Aorta (tissue), 5 donors: ENCODE measurements around the gene COL4A2. TPM values are rescaled to one million over a fixed set of nuclear protein-coding genes. Genes with fewer than 3 reads are reported as not detected.

ENCODE experiments used
- ATAC-seq: fragments of 200-7000 bp; cut with Tn5 transposase; one replicate; pipeline ENCODE4 v1.9.1; 2022; ENCODE audit warnings: moderate library complexity; ENCODE audit not compliant: low FRiP score
- DNase-seq, 2 donors: peaks; one replicate each; pipeline ENCODE4 v3.0.0-alpha.2; 2020
- H3K27ac ChIP-seq, 2 donors: one replicate each; pipeline ENCODE4 v1.5.1; 2013; ENCODE audit warnings: low read length in 2 of 2, mild to moderate bottlenecking in 2 of 2, moderate library complexity in 2 of 2, control low read depth in 1 of 2, inconsistent platforms in 1 of 2, low read depth in 1 of 2
- H3K27me3 ChIP-seq, 2 donors: one replicate each; pipeline ENCODE4 v1.6.1; 2013; ENCODE audit warnings: control low read depth in 1 of 2, low read length in 1 of 2, mild to moderate bottlenecking in 1 of 2, moderate library complexity in 1 of 2; ENCODE audit not compliant: insufficient read depth in 2 of 2, control insufficient read depth in 1 of 2
- H3K36me3 ChIP-seq, 2 donors: one replicate each; pipeline ENCODE4 v1.6.1; 2013; ENCODE audit warnings: control low read depth in 1 of 2, low read length in 1 of 2, mild to moderate bottlenecking in 1 of 2; ENCODE audit not compliant: insufficient read depth in 2 of 2, control insufficient read depth in 1 of 2
- H3K4me1 ChIP-seq, 2 donors: one replicate each; pipeline ENCODE4 v1.6.1; 2013; ENCODE audit warnings: low read length in 2 of 2, control low read depth in 1 of 2, mild to moderate bottlenecking in 1 of 2, moderate library complexity in 1 of 2; ENCODE audit not compliant: insufficient read depth in 2 of 2, control insufficient read depth in 1 of 2
- H3K4me3 ChIP-seq, 2 donors: one replicate each; pipeline ENCODE4 v1.5.1; 2013; ENCODE audit warnings: low read length in 2 of 2, control low read depth in 1 of 2, mild to moderate bottlenecking in 1 of 2
- H3K9me3 ChIP-seq: one replicate; pipeline ENCODE4 v1.6.1; 2013; ENCODE audit warnings: mild to moderate bottlenecking, low read length; ENCODE audit not compliant: control insufficient read depth
- WGBS, 2 donors: extraction: QIAGEN DNeasy Blood & Tissue Kit; methylation state at CpG; one replicate each; pipeline ENCODE4 v1.1.7; 2013; 5-methylcytosine and 5-hydroxymethylcytosine counted together
- intact Hi-C, 2 donors: fragments of 100-400 bp; cut with DNase I; formaldehyde crosslinking; loops; one replicate each; pipeline versions ENCODE4 v1.14.2 to v1.15.0; 2022
- polyA plus RNA-seq, 2 donors: library from polyadenylated mRNA; stranded (reverse); fragments of 200-250 nt; gene quantifications; one replicate each; pipeline ENCODE4 v1.2.3, GENCODE V29; 2013
- total RNA-seq, 2 donors: library from RNA; stranded (reverse); fragmentation: NEBNext Ultra II Directional; extraction: Animal tissue kit (Norgen Biotek cat#: 25700); gene quantifications; one replicate each; pipeline ENCODE4 v1.2.1, GENCODE V29; 2021
- donor health status: healthy with polysubstance abuse.
- donor health status: Bipolar disorder and iron deficiency.
- donor health status: DM: no; HTN: no; CAD: no.
- donor health status: DM: no; HTN: no; CAD: no.
- donor health status: DM: yes; HTN: yes; CAD: no.

The COL4A2 gene
- total and polyA plus RNA-seq, 4 donors: 117 to 1,110 (median 681) TPM

DNA sequence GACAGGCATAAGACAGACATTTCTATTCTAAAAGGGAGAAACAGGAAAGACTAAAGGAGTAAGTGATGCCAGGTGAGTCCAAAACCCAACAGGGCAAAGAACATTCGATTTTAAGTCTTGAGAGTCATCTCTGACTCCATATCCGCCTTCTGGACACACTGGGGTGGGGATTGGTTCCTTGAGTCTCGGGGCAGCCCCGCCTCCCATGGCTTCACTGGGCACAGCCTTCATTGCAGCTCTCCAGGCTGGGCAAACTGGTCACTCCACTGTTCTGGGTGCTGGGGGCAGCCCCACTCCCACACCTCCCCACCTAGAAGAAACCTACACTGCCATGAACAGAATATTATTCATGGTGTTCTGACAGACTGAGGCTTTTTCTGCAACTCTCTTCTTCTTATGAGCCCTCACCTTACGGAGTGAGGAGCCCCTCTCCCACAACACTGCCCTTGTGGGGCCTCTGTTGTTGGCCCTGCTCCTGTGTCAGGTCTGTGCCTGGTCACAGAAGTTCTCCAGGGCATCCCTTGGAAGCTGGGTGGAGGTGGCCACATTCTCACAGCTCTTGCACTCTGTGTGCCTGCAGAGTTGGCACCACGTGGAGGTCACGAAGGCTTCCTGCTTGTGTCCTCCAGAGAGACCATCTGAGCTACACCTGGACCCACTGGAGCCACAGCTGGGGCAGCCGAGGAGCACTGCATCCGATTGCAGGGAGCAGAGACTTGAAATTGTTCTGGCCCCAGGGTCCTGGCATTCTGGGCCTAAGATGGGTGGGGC is 95.4 kb downstream of the COL4A2 start:
- H3K27ac ChIP-seq: peak overlapping the region; percentile 5 to 59
- intact Hi-C loops: no loop called here
- H3K27me3 ChIP-seq: no peaks in the 10 kb centered on the region
- ATAC-seq: no peak
- DNase-seq: peak in 1 of 2 donors; percentile 58
- peaks cover 0 to 7% of the 10 kb centered on the region in 2 donors for H3K4me1 ChIP-seq
- no peaks in the 10 kb centered on the region for H3K36me3 ChIP-seq
- WGBS, 2 donors: 94 to 96% methylated on average over 9 of the region's 9 CpGs
- H3K9me3 ChIP-seq: no peaks in the 10 kb centered on the region
- H3K4me3 ChIP-seq: no peak overlapping the region

DNA sequence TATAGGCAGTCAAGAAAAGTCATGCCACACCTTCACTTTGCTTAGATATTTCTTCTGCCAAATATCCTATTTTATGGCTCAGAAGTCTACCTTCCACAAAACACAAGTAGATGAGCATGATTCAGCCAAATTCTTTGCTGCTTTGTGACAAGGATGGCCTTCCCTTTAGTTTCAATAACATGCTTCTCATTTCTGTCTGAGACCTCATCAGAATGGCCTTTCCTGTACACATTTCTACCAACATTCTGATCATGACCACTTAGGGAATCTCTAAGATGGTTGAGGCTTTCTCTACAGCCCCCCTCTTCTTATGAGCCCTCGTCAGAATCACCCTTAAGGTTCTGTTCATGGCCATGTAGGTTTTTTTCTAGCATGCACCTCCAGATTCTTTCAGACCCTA is 96.2 kb downstream of the COL4A2 start:
- peak overlapping the region in 1 of 2 donors; percentile 5 for H3K27ac ChIP-seq
- no peak overlapping the region for H3K4me3 ChIP-seq
- no peaks in the 10 kb centered on the region for H3K9me3 ChIP-seq
- H3K4me1 ChIP-seq: peaks cover 0 to 14% of the 10 kb centered on the region in 2 donors
- no peaks in the 10 kb centered on the region for H3K36me3 ChIP-seq
- no peak for ATAC-seq
- H3K27me3 ChIP-seq: no peaks in the 10 kb centered on the region
- no peak for DNase-seq
- intact Hi-C loops: no loop called here
- 87 to 97% methylated on average over 1 of the region's 1 CpG for WGBS, 2 donors

DNA sequence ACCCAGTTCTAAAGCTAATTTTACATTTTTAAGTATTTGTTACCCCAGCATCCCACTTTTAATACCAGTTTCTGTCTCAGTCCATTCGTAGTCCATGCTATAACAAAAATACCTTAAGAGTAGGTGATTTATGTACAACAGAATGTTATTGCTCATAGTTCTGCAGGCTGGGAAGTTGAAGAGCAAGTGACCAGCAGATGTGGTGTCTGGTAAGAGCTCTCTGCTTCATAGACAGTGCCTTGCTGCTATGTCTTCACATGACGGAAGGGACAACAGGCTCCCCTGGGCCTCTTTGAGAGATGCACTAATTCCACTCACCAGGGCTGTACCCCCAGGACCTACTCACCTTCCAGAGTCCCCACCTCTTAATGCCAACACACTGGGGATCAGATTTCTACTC is 96.6 kb downstream of the COL4A2 start:
- Histone ChIP-seq H3K27ac (peak overlapping the region in 1 of 2 donors; percentile 5), H3K4me1 (peaks cover 0 to 14% of the 10 kb centered on the region in 2 donors), H3K9me3 (no peaks in the 10 kb centered on the region), H3K36me3 (no peaks in the 10 kb centered on the region), H3K27me3 (no peaks in the 10 kb centered on the region), H3K4me3 (no peak overlapping the region)
- 60 to 62% methylated on average over 2 of the region's 2 CpGs for WGBS, 2 donors
- no peak for ATAC-seq
- intact Hi-C loops: no loop called here
- no peak for DNase-seq

DNA sequence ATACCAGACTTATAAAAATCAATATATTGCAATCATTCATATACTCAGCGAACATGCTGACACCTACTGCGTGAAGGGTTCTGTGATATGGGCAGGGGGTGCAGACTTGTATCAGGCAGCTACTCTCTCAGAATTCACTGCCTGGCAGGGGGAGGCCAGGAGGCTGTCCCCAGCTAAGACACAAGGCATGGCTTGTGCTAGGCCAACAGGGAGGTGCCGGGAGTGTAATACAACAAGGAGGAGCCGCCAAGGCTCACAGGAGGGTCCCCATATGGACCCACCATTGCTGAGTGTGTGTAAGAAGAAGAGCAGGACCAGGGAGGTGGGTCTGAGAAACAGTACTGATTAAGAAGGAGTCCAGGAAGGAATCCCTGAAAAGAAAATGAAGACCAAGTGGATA is 97.2 kb downstream of the COL4A2 start:
- ATAC-seq: no peak
- intact Hi-C loops: no loop called here
- no peaks in the 10 kb centered on the region for H3K9me3 ChIP-seq
- H3K27me3 ChIP-seq: no peaks in the 10 kb centered on the region
- no peak for DNase-seq
- WGBS, 2 donors: 93 to 94% methylated on average over 4 of the region's 4 CpGs
- peaks cover 0 to 12% of the 10 kb centered on the region in 2 donors for H3K4me1 ChIP-seq
- no peak overlapping the region for H3K4me3 ChIP-seq
- H3K27ac ChIP-seq: no peak overlapping the region
- no peaks in the 10 kb centered on the region for H3K36me3 ChIP-seq

DNA sequence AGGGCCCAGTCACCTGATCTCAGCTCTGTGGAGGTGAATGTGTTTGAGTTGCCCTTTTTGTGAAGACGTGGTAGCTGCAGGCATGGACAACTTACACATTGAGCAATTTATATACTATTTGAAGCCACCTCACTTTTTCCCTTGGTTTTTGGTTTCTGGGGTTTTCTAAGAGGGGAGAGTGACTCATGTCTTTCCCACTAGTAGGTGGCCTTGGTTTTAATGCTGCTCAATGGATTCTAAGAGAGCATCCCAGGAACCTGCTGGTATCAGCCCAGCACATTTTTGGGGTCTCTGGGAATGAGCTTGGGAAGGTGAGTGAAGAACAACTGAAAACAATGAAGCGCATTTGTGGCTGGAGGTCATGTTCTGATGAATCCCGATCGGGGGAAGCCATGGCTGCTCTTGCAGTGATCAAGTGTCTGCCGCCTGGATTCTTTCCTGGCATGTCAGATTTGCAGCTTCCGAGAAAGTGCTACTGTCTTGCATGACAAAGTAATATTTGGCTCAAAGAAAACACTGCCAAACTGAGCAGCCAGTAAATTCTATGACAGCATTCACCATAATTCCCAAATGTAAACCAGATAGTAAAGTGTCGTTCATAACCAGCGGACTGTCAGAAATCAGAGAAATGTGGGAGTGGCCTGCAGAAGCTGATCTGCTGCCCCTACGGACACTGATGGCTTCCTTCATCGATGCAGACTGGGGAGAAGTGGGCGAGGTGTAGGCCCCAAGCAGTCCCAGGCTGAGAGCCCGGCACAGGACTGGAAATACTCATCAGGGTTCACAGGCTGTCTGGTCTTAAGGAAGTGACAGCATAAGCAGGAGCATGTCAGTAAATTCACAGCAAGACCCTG is 98.7 kb downstream of the COL4A2 start:
- 49 to 61% methylated on average over 12 of the region's 12 CpGs for WGBS, 2 donors
- no peaks in the 10 kb centered on the region for H3K36me3 ChIP-seq
- ATAC-seq (no peak), DNase-seq (peak in 1 of 2 donors; percentile 44)
- peak overlapping the region in 1 of 2 donors; percentile 52 for H3K27ac ChIP-seq
- H3K9me3 ChIP-seq: no peaks in the 10 kb centered on the region
- no peak overlapping the region for H3K4me3 ChIP-seq
- H3K4me1 ChIP-seq: peaks cover 2 to 7% of the 10 kb centered on the region in 2 donors
- no peaks in the 10 kb centered on the region for H3K27me3 ChIP-seq
- intact Hi-C loops: no loop called here

DNA sequence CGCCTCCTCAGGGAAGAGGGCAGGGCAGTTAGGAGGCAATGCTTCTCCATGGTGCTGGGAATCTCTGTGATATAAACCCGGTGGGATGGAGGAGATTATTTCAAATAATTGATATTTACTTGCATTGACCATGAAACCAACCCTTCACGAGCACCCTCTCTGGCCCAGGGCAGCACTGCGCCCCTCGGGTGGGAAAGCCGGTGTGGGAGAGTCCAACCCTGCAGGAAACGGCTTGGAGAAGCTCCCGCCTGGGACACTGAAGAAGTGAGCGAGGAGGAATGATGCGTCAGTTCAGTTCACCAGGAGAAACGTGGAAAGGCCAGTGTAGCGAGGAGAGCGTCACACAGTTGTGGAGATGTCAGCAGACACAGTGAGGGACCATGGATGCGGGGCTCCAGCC is 99.9 kb downstream of the COL4A2 start:
- peaks cover 2 to 7% of the 10 kb centered on the region in 2 donors for H3K4me1 ChIP-seq
- intact Hi-C loops: no loop called here
- H3K27ac ChIP-seq: peak overlapping the region in 1 of 2 donors; percentile 72
- no peaks in the 10 kb centered on the region for H3K27me3 ChIP-seq
- ATAC-seq (no peak), DNase-seq (peak; percentile 41 to 44)
- no peaks in the 10 kb centered on the region for H3K9me3 ChIP-seq
- 77 to 80% methylated on average over 14 of the region's 14 CpGs for WGBS, 2 donors
- no peak overlapping the region for H3K4me3 ChIP-seq
- H3K36me3 ChIP-seq: no peaks in the 10 kb centered on the region

DNA sequence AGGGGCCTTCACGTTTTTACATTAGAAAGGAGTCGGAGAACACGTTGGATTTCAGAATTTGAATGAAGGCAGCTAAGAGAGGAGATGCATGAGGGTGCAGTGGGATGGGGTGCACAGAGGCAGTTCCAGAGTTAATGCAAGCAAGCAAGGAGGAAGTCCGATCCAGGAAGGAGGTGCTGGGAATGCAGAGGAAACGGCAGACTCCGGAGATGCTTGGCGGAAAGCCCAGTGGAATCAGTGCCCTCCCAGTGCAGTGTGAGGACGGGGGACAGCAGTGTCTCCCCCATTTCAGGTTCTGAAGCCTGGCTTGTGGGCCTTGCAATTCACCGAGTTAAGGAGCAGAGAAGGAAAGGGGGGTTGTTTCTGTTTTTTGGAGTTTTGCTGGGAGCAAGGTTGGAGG is 100.4 kb downstream of the COL4A2 start:
- no peaks in the 10 kb centered on the region for H3K27me3 ChIP-seq
- intact Hi-C loops: no loop called here
- WGBS, 2 donors: 14 to 16% methylated on average over 9 of the region's 9 CpGs
- H3K4me3 ChIP-seq: no peak overlapping the region
- H3K36me3 ChIP-seq: no peaks in the 10 kb centered on the region
- no peak for ATAC-seq
- peaks cover 2 to 7% of the 10 kb centered on the region in 2 donors for H3K4me1 ChIP-seq
- no peaks in the 10 kb centered on the region for H3K9me3 ChIP-seq
- peak in 1 of 2 donors; percentile 67 for DNase-seq
- H3K27ac ChIP-seq: peak overlapping the region; percentile 29 to 72

DNA sequence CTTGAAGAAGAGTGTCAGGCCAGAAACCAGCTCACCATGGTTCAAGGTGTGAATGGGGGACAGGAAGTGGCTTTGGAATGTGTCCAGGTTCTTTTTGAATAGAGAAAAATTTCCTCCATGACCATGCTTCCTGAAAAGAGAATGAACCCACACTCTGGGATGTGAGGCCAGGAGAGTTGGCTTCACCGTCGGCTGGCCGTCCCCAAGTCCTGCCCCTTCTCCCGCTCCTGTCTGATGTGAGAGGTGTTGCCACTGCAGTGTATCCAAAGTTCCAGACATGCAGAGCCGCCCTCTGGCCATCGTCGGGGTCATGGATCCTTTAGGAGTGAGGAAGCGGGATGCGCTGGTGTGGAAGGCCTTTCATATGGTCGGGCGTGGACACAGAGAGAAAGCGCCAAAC is 101.2 kb downstream of the COL4A2 start:
- Histone ChIP-seq H3K4me1 (peaks cover 2 to 7% of the 10 kb centered on the region in 2 donors), H3K36me3 (no peaks in the 10 kb centered on the region), H3K27me3 (no peaks in the 10 kb centered on the region), H3K9me3 (no peaks in the 10 kb centered on the region), H3K4me3 (no peak overlapping the region), H3K27ac (peak overlapping the region; percentile 72 to 78)
- WGBS, 2 donors: 64 to 81% methylated on average over 12 of the region's 12 CpGs
- no peak for ATAC-seq
- intact Hi-C loops: no loop called here
- peak; percentile 41 to 59 for DNase-seq
